SK-N-SH treated with all-trans-retinoic acid at 6 μM for 48 hours (cell line): ENCODE measurements around the gene TUBB2A.
"Not testable (repeated sequence)": the region's sequence is repeated elsewhere in the genome, so short reads cannot be mapped to it uniquely, and the experiment has no call there.

Experiments used
- BACH2 ChIP-seq: fragments of 250-450 bp; sonication (Bioruptor Pico); IDR thresholded peaks from 2 replicates; pipeline ENCODE4 v1.9.0; 2021; ENCODE audit warnings: mild to moderate bottlenecking, borderline replicate concordance
- GLIS3 ChIP-seq: fragments of 250-450 bp; sonication (Bioruptor Pico); IDR thresholded peaks from 2 replicates; pipeline ENCODE4 v1.5.0; 2020; ENCODE audit warnings: mild to moderate bottlenecking, moderate library complexity
- RARB ChIP-seq: fragments of 250-450 bp; sonication (Bioruptor Pico); IDR thresholded peaks from 2 replicates; pipeline ENCODE4 v1.8.0; 2021; ENCODE audit warnings: mild to moderate bottlenecking, moderate library complexity
- TOX ChIP-seq: fragments of 250-450 bp; sonication (Bioruptor Pico); IDR thresholded peaks from 2 replicates; pipeline ENCODE4 v1.8.0; 2021; ENCODE audit warnings: mild to moderate bottlenecking, moderate library complexity, borderline replicate concordance
- ZC3H10 ChIP-seq: fragments of 250-450 bp; sonication (Bioruptor Pico); IDR thresholded peaks from 2 replicates; pipeline ENCODE4 v1.5.1; 2021; ENCODE audit warnings: mild to moderate bottlenecking, moderate library complexity
- ZNF565 ChIP-seq: fragments of 450-650 bp; formaldehyde crosslinking; conservative IDR thresholded peaks from 2 replicates; pipeline ENCODE4 v1.5.0; 2020; ENCODE audit warnings: low read depth, mild to moderate bottlenecking, moderate library complexity
- ZNF8 ChIP-seq: fragments of 450-650 bp; formaldehyde crosslinking; IDR thresholded peaks from 2 replicates; pipeline ENCODE4 v1.5.0; 2020; ENCODE audit warnings: mild to moderate bottlenecking, moderate library complexity

- not testable (repeated sequence) for TF ChIP-seq ZNF8, BACH2, RARB, ZC3H10, TOX, GLIS3, ZNF565 (CRISPR knock-in tag)
Measured at GRCh38 chr6:3168046-3168445, 10.7 kb upstream of the TUBB2A start.
